ENCODE results near the gene AMBP.

DNA sequence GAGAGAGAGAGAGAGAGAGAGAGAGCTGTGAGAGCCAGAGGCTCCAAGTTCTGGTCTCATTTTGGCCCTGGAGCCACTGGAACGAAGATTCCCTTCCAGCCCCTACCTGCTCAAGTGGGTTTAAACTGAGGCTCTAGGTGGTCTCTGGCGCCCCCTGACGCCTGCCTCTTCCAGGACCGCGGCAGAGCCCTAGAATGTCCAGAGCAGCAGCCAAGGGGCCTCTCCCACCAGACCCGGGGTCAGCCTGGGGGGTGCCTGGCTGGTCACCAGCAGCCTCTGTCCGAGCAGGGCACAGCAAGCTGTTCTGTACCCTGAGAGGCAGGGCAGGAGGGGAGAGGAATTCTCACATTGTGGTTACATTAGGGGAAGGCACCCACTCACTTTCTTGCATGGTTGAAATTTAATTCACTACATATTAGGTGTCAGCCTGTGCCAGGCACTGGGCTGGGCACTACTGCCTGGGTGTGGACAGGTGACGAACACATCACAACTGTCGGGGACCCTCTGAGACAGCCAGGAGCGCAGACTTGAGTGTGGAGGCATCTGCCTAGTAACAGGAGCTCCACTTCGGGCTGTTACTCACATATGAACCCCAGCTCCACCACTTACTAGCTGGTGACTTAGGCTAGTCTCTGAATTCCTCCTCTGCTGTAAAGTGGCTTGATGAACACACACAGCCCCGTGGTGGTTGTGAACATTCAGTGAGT, 44.5 kb downstream of the AMBP start:
- TF ChIP-seq, protein P1, sequence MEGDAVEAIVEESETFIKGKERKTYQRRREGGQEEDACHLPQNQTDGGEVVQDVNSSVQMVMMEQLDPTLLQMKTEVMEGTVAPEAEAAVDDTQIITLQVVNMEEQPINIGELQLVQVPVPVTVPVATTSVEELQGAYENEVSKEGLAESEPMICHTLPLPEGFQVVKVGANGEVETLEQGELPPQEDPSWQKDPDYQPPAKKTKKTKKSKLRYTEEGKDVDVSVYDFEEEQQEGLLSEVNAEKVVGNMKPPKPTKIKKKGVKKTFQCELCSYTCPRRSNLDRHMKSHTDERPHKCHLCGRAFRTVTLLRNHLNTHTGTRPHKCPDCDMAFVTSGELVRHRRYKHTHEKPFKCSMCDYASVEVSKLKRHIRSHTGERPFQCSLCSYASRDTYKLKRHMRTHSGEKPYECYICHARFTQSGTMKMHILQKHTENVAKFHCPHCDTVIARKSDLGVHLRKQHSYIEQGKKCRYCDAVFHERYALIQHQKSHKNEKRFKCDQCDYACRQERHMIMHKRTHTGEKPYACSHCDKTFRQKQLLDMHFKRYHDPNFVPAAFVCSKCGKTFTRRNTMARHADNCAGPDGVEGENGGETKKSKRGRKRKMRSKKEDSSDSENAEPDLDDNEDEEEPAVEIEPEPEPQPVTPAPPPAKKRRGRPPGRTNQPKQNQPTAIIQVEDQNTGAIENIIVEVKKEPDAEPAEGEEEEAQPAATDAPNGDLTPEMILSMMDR (conservative IDR thresholded peaks at IDR 0.05; ENCODE audit: low read depth, low read length): peak; percentile 31; the same call in 1 of the 2 replicates
- TF ChIP-seq EZH2 (IDR thresholded peaks at IDR 0.05; ENCODE audit: low read length, unreplicated experiment): no peak

Data from PC-3 (cell line).